Sigmoid colon (tissue), 7 donors: Measurements from ENCODE around the gene TRPV5. TPM values are rescaled to one million over a fixed set of nuclear protein-coding genes. Genes with fewer than 3 reads are reported as not detected.

Experiments used
- DNase-seq: peaks from one replicate; pipeline ENCODE4 v3.0.0-alpha.2; 2019
- H3K27ac ChIP-seq, 4 donors: fragments of 200-600 bp; sonication (generic); one replicate each; pipeline ENCODE4 v1.5.1; 2016 to 2019; ENCODE audit warnings: mild to moderate bottlenecking in 1 of 4
- H3K27me3 ChIP-seq, 3 donors: fragments of 200-600 bp; sonication (generic); one replicate each; pipeline ENCODE4 v1.5.1; 2019; ENCODE audit warnings: mild to moderate bottlenecking in 1 of 3
- H3K36me3 ChIP-seq, 4 donors: fragments of 200-600 bp; sonication (generic); one replicate each; pipeline ENCODE4 v1.5.1; 2016 to 2019
- H3K4me1 ChIP-seq, 4 donors: fragments of 200-600 bp; sonication (generic); one replicate each; pipeline ENCODE4 v1.5.1; 2017 to 2019
- H3K4me3 ChIP-seq, 4 donors: fragments of 200-600 bp; sonication (generic); one replicate each; pipeline ENCODE4 v1.5.1; 2017 to 2019; ENCODE audit warnings: mild to moderate bottlenecking in 2 of 4, moderate library complexity in 1 of 4
- H3K9me3 ChIP-seq, 4 donors: fragments of 200-600 bp in 3 of 4; sonication (generic) in 3 of 4; one replicate each; pipeline versions ENCODE4 v1.5.1 to v1.6.1; 2013 to 2019
- EP300 ChIP-seq, 4 donors: sonication (generic); formaldehyde crosslinking; IDR thresholded peaks; one replicate each; pipeline ENCODE4 v1.6.1; 2017; ENCODE audit warnings: antibody characterized with exemption in 4 of 4
- POLR2A ChIP-seq, 2 donors: fragments of 450-650 bp; IDR thresholded peaks; one replicate each; pipeline ENCODE4 v1.6.1; 2016; ENCODE audit warnings: antibody characterized with exemption in 2 of 2, mild to moderate bottlenecking in 2 of 2, moderate library complexity in 2 of 2
- POLR2AphosphoS5 ChIP-seq, 4 donors: sonication (generic); formaldehyde crosslinking; IDR thresholded peaks; one replicate each; pipeline ENCODE4 v1.6.1; 2017; ENCODE audit warnings: antibody characterized with exemption in 4 of 4
- WGBS, 2 donors: extraction: QIAGEN DNeasy Blood & Tissue Kit; methylation state at CpG; one replicate each; pipeline ENCODE4 v1.1.7; 2013; 5-methylcytosine and 5-hydroxymethylcytosine counted together
- intact Hi-C: fragments of 100-400 bp; cut with DNase I; formaldehyde crosslinking; loops from one replicate; pipeline ENCODE4 v1.15.1; 2023
- polyA plus RNA-seq, 3 donors: library from polyadenylated mRNA; stranded (reverse); fragments of 200-250 nt; gene quantifications; one replicate each; pipeline ENCODE4 v1.2.3, GENCODE V29; 2013
- total RNA-seq, 4 donors: library from RNA; depleted of rRNA; stranded (reverse); fragments of >200 nt; gene quantifications; one replicate each; pipeline ENCODE4 v1.1.0, GENCODE V29; 2016
- TF ChIP-seq, protein P1 (sequence below), 4 experiments: fragments of 450-650 bp in 3 of 4; fragments of 200-600 bp in 1 of 4; IDR thresholded peaks; one replicate each; pipeline ENCODE4 v1.5.1; 2016 to 2019; ENCODE audit warnings: antibody characterized with exemption in 4 of 4, mild to moderate bottlenecking in 3 of 4, moderate library complexity in 2 of 4
- donor health status: healthy with polysubstance abuse.
- donor health status: Bipolar disorder and iron deficiency.
- donor health status: healthy.

Gene TRPV5
- total and polyA plus RNA-seq, 7 donors: 0.03 TPM; not detected in 6

DNA sequence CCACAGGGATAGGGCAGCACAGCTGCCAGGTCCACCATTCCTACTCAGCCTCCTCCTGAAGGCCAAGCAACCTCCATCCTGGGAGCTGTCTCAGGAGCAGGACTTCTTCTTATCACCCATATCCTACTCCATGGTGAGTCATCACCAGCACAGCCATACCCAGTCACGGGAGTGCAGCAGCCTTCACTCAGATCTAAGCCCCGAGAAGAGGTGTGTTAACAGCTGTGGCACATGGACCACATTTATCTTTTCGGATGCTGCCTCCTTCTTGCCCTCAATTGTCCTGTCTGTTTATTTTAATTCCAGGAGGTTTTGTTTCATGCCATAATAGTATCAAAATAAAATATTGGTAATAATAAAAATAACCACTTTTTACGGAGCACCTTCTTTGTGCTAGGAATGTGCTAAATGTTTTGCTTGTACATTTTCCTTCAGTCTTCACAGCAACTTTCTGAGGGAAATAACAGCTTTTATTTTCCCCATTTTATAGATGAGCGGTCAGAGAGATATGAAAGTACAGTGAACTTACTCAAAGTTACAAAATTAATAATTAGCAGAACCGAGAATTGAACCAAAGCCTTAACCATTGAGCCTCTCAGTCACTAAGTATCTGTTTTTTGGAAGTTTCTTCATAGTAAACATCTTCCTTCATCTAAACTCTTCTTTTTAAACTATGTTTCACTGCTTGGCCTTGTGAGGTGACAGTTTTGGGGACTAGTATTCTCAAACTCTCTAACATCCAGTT lies 31.1 kb upstream of the TRPV5 start:
- H3K9me3 ChIP-seq: no peaks in the 10 kb centered on the region
- H3K36me3 ChIP-seq: no peaks in the 10 kb centered on the region
- no peaks in the 10 kb centered on the region for H3K4me1 ChIP-seq
- no peak for DNase-seq
- TF ChIP-seq EP300 (IDR thresholded peaks at IDR 0.05): no peak
- TF ChIP-seq POLR2A (IDR thresholded peaks at IDR 0.05): no peak
- TF ChIP-seq POLR2AphosphoS5 (IDR thresholded peaks at IDR 0.05): no peak
- TF ChIP-seq, protein P1, sequence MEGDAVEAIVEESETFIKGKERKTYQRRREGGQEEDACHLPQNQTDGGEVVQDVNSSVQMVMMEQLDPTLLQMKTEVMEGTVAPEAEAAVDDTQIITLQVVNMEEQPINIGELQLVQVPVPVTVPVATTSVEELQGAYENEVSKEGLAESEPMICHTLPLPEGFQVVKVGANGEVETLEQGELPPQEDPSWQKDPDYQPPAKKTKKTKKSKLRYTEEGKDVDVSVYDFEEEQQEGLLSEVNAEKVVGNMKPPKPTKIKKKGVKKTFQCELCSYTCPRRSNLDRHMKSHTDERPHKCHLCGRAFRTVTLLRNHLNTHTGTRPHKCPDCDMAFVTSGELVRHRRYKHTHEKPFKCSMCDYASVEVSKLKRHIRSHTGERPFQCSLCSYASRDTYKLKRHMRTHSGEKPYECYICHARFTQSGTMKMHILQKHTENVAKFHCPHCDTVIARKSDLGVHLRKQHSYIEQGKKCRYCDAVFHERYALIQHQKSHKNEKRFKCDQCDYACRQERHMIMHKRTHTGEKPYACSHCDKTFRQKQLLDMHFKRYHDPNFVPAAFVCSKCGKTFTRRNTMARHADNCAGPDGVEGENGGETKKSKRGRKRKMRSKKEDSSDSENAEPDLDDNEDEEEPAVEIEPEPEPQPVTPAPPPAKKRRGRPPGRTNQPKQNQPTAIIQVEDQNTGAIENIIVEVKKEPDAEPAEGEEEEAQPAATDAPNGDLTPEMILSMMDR (IDR thresholded peaks at IDR 0.05): no peak
- no peak overlapping the region for H3K27ac ChIP-seq
- intact Hi-C loops: no loop called here
- H3K4me3 ChIP-seq: no peak overlapping the region
- WGBS, 2 donors: 74 to 78% methylated on average over 6 of the region's 6 CpGs
- H3K27me3 ChIP-seq: no peaks in the 10 kb centered on the region

DNA sequence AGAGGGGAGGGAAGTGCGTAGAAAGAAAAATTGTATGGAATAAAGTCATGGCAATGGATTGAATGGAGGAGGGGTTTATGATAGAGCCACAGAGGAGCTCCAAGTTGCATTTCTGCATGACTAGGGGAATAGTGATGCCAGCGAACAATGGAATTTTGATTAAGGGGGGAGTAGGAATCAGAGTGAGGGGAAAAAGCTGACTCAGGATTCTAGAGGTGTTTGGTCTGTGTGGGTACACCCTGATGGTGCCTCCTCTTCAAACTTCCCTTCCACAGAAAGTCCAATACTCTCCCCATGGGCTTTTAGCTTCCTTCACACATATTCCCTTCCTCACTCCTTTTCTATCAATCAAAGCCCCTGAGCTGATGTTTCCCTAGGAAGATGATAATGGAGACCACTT lies 30.4 kb upstream of the TRPV5 start:
- no peaks in the 10 kb centered on the region for H3K9me3 ChIP-seq
- H3K27me3 ChIP-seq: no peaks in the 10 kb centered on the region
- intact Hi-C loops: no loop called here
- no peaks in the 10 kb centered on the region for H3K36me3 ChIP-seq
- no peak for TF ChIP-seq POLR2A (IDR thresholded peaks at IDR 0.05)
- no peak for TF ChIP-seq POLR2AphosphoS5 (IDR thresholded peaks at IDR 0.05)
- TF ChIP-seq EP300 (IDR thresholded peaks at IDR 0.05): no peak
- TF ChIP-seq, protein P1 (IDR thresholded peaks at IDR 0.05): no peak
- WGBS, 2 donors: 88 to 92% methylated on average over 2 of the region's 2 CpGs
- DNase-seq: no peak
- no peaks in the 10 kb centered on the region for H3K4me1 ChIP-seq
- H3K4me3 ChIP-seq: no peak overlapping the region
- no peak overlapping the region for H3K27ac ChIP-seq

DNA sequence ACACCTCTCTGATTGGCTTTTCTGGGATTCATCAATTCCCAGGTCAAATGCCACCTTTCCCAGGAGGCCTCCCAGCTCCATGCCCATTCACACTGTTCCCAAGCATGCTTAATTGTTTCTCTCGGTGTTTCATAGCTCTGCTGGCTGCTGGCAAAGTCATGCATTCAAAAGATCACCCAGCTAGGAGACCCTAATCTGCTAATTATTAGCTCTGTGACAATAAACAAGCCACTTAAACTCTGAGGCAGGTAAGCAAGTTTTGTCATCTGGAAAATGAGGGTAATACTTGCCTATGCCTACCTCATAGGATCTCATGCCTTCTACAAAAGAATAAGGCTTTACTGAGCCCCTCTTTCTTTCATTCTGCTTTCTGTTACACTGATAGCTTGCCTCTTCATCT lies 29.4 kb upstream of the TRPV5 start:
- H3K27ac ChIP-seq: no peak overlapping the region
- intact Hi-C loops: no loop called here
- WGBS, 2 donors: 48 to 62% methylated on average over 1 of the region's 1 CpG
- H3K4me3 ChIP-seq: no peak overlapping the region
- no peak for DNase-seq
- H3K4me1 ChIP-seq: no peaks in the 10 kb centered on the region
- no peaks in the 10 kb centered on the region for H3K9me3 ChIP-seq
- H3K27me3 ChIP-seq: no peaks in the 10 kb centered on the region
- TF ChIP-seq POLR2A (IDR thresholded peaks at IDR 0.05): no peak
- no peak for TF ChIP-seq EP300 (IDR thresholded peaks at IDR 0.05)
- TF ChIP-seq, protein P1 (IDR thresholded peaks at IDR 0.05): no peak
- TF ChIP-seq POLR2AphosphoS5 (IDR thresholded peaks at IDR 0.05): no peak
- no peaks in the 10 kb centered on the region for H3K36me3 ChIP-seq

DNA sequence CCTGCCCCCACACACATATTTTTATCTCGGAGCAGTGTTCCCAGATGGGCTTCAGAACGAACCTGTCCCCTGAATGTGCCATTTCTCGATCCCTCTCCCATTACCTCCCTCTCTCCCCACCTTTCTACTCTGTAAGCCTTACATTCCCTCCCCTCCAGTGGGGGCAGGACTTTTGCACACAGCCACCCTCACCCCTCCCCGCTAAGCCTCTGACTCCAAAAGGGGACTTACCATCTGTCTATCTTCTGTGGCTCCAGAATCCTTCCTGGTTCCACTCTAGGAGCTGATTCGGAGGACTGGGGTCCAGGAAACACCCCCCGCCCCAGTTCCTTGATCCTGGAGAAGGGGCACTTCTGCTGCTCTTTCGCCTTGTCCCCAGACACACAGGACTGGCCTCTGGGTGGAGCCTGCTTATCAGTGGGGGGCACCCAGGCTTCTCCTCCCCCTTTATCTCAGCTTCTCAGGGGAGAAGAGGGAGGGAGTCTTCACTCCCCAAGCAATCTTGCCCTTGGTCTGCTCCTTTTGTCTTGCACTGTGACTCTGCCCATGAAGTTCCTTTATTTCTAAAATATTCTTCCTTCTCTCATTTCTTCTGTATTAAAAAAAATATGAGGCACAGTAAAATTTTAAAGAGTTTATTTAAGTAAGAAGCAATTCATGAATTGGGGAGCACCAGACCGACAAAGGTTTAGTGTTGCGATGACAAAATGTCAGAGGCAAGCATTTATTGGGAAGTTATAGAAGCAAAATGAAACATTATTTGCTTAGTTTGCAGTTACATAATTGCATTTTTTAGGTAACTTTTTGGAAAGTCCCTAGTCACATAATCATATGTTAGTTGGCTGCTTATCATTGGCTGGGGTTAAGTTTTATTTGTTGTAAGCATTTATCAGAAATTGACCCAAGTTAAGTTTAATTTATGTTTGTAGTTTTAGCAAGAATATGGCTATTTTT lies 28.7 kb upstream of the TRPV5 start, which contains the start of gene KEL:
KEL (minus strand) TSS at position 391 of the 954 bp plus-strand sequence; CDS start at position 234, 157 bp downstream.
- intact Hi-C loops: no loop called here
- H3K36me3 ChIP-seq: no peaks in the 10 kb centered on the region
- H3K9me3 ChIP-seq: no peaks in the 10 kb centered on the region
- 76 to 77% methylated on average over 9 of the region's 9 CpGs for WGBS, 2 donors
- no peaks in the 10 kb centered on the region for H3K27me3 ChIP-seq
- no peak for DNase-seq
- TF ChIP-seq EP300 (IDR thresholded peaks at IDR 0.05) (no peak), POLR2AphosphoS5 (IDR thresholded peaks at IDR 0.05) (no peak), POLR2A (IDR thresholded peaks at IDR 0.05) (no peak)
- TF ChIP-seq, protein P1 (IDR thresholded peaks at IDR 0.05): no peak
- no peak within 1 kb of the TSS for H3K4me3 ChIP-seq
- no peak within 1 kb of the TSS for H3K27ac ChIP-seq
- H3K4me1 ChIP-seq: no peaks in the 10 kb centered on the region
